HL-60/S4 treated with phorbol 12-myristate 13-acetate at 8.2 ng/mL for 4 days and 3 days (cell line): ENCODE results near the gene PPP1CA.

Source experiments
- in situ Hi-C: fragments of 300-500 bp; cut with MboI; formaldehyde crosslinking; loops from 2 replicates; pipeline ENCODE4 v1.15.0; 2022; ENCODE audit warnings: low sequenced_read_pairs

PPP1CA gene

DNA sequence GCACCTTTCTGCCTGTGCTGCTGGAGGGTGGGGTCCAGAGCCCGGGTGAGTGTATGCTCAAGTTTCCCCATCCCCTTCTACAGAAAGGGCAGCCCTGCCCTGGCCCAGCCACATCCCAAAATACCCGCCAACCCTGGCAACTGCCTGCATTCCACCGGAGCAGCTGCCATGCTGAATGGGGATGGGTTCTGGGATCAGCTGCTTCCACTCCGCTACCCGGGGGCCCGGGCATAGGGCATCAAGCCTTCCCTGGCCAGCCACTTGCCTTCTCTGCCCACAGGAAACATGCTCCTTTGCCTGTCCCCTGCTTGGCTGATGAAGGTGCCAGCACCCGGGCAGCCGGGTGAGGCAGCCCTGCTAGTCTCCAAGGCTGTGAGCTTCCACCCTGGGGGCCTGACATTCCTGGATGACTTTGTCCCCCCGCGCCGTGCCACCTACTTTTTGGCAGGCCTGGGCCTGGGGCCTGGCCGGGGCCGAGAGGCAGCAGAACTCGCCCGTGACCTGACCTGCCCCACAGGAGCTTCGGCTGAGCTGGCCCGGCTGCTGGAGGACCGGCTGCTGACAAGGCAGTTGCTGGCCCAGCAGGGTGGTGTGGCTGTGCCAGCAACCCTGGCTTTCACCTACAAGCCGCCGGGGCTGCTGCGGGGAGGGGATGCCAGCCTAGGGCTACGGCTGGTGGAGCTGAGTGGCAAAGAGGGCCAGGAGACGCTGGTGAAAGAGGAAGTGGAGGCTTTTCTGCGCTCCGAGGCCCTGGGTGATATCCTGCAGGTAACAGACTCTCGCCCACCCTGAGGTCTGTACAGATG, 17.0 kb upstream of the PPP1CA start:
- in situ Hi-C loops, result no loop called here

DNA sequence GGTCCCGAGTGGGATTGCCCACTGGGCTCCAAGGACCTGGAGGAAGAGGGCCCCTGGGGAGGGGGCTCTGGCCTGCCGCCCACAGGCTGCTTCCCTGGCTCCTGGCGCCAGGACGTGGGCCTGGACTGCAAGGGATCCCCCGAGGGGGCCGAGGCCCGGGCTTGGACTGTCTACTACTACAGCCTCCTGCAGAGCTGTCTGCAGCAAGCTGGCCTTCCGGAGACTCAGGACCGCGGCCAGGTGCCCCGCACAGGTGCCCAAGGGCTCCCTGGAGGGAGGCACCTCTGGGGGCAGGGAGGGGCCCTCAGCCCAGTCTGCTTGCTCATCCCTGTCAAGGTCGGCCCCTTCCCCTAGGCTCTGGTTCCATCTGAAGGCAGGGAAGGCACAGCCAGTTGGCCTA, 15.8 kb upstream of the PPP1CA start:
- in situ Hi-C loops, result no loop called here

DNA sequence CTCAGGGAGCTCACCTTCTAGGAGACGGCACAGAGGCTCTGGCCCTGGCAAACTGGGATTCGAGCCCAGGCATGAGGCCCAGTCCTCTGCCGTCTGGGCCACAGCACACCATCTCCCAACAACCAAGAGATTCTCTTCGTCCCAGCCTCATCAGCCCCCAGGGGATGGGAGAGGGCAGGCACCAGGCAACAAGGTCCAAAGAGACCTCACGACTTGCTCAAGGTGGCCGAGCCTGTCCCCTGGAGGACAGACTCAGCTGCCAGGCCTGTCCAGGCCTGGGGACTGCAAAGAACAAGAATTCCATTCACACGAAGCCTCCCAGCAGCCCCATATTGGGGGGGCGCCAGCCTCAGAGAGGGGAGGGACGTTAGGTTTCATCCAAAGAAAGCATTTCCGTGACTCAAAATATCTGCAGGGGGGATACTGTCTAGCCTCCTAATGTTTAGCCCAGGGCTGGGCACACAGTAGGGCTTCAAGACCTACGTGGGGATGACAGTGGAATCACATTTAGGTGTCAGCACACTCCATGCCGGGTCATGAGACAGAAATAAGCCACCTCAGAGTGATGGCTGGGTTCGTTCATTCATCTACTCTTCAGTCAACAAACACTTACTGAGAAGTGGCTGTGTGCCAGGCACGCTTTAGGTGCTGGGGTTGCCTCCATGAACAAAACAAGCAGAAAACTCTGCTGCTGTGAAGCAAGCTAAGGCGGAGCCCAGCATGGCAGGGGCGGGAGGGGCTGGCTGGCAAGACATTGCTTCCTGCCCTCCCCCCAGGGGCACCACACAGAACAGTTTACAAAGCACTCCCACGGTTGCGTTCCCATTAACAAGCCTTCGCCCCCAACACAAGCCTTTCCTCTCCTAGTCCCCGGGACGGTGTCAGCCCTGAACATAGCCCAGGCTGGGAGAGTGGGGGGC, 15.0 kb upstream of the PPP1CA start:
- in situ Hi-C loops, result no loop called here

DNA sequence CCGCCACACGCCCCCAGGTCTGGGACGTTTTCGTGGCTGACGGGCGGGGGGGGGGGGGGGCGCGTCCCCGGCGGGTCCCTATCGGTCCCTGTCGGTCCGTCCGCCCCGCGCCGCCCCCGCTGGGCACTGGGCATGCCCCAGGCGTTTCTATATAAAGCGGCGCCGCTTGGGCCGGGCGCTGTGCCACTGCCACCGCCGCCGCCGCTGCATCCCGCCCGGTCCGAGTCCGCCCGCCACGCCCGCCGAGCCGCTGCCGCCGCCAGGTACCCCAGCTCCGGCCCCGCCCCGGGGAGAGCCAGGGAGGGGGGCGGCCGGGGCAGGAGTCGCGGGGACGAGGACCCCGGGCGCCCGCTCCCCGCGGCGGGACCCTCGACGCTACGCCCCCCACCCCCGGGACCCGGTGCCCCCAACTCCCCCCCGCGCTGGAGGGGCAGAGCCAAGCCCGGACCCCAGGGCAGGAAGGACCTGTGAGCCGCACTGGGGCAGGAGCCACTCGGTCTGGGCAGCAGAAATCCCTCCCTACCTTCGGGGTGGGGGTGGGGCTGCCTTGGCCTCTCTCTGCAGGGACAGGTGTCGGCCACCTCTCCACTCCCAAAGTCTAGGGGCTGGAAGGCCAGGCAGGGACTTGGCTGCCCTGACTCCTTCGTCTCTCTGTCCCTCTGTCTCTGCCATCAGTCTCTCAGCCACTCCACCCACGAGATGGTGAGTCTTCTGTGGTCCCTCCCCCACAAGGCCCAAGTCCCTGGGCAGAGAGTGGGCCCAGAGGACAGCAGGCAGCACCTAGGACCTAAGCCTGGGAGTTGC, 14.0 kb upstream of the PPP1CA start, which contains the start of gene CARNS1:
Gene CARNS1 (plus strand): TSS at position 178 of the 804 bp plus-strand sequence. CDS start 522 bp downstream, at position 700.
- in situ Hi-C loops, result no loop called here

DNA sequence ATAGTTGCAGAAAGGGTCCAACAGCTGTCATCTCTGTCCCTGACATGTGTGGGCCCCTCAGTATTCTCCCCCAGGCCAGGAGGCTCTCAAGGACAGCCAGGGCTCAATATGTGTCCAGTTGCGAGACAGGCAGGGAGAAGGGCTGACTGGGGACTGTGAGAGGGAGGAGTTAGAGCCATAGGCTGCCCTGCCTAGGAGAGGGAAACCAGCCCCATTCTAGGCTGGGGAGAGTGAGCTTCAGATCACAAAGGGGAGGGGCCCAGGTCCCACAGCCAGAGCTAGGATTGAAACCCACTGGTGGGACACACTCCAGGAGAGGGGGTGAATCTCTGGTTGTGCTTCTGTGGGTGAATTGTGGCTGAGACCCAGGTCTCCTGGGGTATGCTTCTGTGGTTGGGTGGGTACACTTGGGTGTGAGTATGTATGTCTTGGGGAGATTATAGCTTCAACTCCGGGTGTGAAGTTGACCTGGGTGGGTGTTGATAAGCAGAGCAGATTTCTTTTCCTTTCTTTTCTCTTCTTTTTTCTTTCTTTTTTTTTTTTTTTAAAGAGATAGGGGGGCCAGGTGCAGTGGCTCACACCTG, 11.7 kb upstream of the PPP1CA start:
- in situ Hi-C loops, result no loop called here

DNA sequence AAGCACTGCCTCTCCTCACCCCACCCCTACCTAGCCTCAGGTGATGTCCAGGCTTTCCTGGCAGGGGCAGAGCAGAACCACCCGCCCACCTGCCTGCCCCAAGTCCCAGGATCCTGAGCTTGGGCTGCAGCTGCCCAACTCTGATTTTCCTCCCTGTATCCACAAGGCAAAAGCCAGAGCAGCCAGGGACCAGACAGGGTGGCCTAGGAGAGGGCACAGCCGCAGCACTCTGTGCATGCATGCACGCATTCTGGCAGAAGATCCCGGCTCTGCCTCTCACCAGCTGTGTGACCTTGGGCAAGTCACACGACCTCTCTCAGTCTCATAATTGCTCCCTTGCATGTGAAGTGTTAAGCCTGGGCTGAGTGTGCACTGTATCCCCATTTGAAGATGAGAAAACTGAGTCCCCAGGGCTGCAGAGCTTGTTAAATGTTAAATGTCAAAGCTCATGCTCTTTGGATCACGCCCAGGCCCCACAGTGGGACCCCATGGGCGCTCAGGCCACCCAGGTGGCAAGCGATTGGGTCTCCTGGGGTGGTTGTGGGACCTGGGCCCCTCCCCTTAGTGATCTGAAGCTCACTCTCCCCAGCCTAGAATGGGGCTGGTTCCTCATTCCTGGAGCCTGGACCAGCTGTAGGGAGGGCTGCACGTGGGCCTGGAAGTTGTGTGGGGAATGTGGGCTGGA, 11.0 kb upstream of the PPP1CA start:
- in situ Hi-C loops, result no loop called here

DNA sequence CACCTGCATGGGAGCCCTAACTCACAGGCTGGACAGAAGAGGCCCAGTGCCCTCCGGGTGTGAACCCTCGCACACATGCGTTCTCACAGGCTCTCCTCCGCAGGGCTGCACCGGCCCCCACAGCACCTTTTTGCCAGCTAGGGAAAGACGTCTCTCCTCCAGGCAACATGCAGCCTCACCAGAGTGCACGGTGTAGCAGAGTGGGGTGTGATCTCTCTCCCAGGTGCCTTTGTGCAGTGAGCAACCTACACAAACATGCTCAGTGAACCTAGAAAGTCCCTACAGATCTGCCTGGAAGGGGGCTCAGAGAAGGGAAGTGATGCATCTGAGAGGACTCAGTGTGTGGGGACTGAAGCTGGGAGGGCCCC, 10.1 kb upstream of the PPP1CA start:
- in situ Hi-C loops, result no loop called here

DNA sequence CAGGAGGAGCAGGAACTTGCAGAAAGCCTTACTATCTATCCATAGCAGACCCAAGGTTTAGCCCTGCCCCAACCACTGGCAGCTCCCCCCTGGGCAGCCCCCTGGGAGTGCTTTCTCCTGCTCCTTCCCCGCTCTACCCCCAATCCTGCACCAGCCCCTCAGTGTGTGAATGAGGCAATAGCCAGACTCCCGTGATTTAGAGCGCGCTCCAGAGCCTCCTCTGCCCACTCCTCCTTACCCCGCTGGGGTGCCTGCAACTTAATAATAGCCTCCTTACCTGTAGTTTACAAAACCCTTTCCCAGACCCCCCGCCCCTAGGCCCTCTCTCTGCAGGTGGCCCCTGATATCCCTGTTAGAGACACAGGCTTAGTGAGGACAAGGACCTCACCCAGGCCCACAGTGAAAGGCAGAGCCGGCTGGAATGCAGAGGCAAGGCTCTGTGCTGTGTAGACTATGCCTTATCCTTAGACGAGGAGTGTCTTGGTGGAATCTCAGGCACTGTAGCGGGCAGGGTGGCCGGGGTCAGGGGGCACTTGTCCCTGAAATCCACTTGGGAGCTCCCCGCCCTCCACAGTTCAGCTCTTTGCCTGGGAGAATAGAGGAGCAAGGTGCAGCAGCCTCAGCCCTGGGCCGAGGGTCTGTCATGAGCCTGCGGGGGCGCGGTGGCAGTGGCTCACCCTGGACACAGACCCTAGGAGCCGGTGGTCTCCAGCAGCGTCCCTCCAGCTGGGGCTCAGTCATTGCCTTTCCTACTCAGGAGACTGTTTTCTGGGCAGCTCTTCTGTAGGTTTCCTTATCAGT, 9.5 kb upstream of the PPP1CA start:
- in situ Hi-C loops, result no loop called here

DNA sequence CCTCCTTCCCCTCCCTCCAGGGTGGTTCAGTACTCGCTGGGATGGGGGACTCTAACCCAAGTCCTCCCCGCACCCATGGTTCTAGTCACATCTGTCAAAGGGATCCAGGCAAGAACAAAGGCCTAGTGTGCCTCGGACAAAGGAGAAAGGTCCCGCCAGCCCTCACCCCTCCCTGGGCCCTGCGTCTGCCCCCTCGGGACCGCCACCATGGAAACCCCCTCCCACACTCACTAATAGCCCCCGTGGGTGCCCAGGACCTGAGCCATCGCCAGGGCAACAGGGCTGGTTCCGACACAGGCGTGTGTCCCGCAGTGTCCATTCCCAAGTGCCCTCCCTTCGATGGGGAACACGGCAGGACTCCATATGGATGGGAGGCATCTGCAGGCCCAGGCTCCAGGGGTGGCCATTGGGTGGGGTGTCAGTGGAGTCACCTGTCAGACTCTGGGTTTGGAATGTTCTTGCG, 8.7 kb upstream of the PPP1CA start:
- in situ Hi-C loops, result no loop called here

DNA sequence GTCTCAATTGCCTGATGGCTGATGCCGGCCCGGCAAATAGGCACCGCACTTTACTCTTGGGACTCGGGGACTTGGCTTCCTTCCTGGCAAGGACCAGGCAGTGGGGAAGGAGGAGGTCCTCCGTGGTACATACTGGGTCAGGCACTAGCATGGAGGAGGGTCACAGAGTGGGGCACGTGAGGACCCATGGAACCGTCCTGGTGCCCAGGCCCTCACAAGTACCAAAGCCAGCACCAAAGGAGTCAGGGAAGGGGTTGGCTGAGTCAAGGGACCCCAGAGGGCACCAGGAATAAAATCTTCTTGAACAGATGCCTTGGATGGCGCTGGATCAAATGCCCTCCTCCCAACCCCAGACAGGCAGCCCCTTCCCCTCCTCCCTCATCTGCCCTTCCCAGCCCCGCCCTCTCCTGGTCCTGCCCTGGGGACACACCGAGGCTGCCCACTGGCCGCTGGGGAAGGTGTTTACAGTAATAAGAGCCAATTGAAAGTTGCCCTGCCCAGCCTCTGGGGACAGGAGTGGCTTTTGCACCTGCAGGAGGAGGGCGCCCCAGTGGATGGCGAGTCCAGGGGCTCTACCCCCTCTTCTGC, 8.2 kb upstream of the PPP1CA start:
- in situ Hi-C loops, result no loop called here

DNA sequence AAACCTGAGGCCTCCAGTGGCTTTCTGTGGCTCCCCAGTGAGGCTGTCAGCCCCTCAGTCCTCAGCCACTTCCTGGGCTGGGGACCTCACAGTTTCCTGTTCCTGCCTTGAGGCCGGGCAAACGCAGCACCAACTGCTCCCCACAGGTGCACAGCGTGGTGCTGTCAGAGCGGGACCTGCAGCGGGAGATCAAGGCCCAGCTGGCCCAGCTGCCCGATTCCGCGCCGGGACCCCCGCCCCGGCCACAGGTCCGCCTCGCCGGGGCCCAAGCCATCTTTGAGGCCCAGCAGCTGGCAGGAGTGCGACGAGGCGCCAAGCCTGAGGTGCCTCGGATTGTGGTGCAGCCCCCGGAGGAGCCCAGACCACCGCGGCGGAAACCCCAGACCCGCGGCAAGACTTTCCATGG, 7.6 kb upstream of the PPP1CA start:
- in situ Hi-C loops, result no loop called here

DNA sequence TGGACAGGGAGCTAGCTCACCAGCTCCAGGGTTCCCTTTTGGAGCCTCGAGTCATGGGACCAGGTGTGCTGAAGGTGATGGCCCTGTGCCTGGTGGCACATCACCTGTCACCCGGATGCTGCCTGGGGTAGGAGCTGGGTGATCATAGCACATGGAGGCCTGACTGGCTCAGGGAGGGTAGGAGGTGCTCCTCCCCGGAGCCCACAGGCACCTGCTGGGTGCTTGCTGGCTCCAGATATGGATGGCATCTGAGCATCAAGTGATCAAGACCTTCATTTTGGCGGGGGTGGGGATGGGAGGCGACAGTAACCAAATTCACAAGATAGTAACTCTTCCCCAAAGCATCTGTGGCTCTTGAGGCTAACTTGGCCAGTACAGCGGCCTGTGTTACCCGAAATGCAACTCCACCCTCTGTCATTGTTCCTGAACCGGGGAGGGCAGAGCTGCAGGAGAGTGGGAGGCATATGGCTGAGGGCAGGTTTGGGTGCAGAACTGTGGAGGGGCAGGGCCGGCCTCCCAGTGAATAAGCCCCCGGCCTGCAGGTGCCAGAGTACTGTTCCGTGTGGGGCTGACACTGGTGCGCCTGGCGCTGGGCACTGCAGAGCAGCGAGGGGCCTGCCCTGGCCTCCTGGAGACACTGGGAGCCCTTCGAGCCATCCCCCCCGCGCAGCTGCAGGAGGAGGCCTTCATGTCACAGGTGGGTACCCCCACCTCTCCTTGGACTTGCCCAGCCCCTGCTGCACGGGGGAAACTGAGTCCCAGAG, 7.0 kb upstream of the PPP1CA start:
- in situ Hi-C loops, result no loop called here

DNA sequence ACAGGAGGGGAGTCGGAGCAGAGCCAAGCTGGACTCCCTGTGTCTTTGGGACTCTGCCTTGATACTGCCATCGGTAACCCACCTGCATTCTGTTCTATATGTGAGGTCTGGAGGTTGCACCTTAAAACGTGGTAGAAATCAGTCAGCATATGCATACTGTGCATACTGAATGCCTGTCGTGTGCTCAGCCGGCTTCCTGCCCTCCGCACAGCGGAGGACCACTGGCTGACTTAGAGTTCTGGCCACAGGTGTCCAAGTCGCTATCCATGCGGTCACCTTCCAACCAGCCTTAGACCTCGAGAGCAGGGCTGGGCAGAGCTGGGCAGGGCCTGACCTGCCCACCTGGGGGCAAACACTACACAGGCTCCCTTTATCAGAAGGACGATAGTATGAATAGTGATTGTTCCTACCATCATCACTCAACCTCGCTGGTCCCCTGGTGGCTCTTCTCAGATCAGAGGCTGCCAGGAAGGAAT, 6.1 kb upstream of the PPP1CA start:
- in situ Hi-C loops, result no loop called here

DNA sequence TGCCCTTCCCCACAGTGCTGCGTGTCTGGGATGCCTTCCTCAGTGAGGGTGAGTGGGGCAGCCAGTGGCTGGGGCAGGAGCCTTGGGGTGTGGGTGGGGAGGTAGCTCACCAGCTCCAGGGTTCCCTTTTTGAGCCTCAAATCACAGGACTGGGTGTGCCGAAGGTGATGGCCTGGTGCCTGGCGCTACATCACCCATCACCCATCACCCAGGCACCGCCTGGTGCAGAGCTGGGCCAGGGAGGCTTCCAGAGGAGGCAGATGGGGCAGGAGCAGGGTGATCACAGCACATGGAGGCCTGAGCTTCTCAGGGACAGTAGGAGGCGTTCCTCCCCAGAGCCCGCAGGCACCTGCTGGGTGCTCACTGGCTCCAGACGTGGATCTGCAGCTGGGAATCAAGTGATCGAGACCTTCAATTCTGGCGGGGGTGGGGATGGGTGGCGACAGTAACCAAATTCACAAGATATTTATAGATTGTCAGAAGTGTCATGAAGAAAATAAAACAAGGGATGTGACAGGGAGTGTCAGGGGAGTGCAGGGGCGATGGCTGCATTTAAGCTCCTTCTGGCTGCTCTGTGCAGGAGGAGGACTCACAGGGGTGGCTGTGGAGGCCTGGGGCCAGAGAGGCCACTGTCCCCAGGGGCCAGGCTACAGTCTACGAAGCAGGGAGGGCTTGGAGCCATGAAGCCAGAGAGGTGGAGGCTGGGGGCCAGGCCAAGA, 5.5 kb upstream of the PPP1CA start:
- in situ Hi-C loops, result no loop called here

DNA sequence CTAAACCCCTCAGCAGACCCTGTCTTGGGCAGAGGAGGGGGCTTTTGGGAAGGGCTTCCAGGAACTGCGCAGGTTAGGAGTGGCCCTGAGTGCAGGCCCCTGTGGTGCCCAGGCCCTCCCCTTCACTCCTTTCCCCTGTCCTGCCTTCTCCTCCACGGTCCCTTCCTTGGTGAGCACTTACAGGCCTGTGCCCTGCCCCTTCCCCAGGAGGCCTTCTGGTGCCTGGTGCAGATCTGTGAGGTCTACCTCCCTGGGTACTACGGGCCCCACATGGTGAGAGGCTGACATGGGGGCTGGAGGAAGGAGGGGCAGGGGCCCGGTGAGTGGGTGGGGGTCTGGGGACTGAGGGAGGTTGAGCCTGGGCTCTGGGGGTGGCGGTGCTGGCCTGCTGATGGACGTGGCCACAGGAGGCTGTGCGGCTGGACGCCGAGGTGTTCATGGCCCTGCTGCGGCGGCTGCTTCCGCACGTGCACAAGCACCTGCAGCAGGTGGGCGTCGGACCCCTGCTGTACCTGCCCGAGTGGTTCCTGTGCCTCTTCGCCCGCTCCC, 4.8 kb upstream of the PPP1CA start:
- in situ Hi-C loops, result no loop called here

DNA sequence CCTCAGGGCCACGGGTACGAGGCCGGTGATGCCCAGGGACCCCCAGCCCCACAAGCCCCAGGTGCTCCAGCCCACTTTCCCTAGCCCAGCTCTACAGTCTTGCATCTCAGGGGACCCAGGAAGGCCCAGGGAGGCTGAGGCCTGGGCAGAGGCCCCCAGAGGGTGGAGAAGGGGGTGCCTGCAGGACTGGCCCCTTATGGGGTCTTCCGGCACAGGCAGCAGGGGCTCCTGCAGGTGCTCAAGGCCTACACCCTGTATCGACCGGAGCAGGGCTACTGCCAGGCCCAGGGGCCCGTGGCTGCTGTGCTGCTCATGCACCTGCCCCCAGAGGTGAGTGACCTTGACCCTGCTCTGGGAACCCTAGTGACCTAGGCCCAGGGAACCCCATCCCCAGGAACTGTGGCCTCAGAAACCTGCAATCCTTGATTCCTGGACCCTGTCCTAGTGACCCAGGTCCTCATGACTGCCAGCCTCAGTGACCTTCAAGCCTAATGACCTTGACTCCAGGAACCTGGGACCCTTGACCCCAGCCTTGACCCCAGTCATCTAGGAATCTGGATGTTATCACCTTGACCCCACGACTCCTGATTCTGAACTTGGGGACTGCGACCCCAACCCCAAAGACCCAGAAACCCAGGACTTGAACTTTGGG, 4.2 kb upstream of the PPP1CA start:
- in situ Hi-C loops, result no loop called here

DNA sequence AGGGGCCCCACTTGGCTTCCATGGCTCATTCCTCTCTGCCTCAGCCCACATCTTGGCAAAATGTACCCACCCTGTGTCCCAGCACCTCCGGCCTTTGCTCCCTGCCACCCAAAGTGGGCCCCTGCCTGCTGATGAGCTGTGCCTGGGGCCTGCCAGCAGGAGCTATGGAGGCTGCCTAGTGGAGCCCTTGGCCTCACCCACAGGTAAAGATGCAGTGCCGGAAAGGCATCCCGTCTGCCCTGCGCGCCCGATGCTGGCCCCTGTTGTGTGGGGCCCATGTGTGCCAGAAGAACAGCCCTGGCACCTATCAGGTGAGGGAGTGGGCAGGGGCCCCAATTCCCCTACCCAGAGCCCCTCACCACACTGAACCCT, 3.5 kb upstream of the PPP1CA start:
- in situ Hi-C loops, result no loop called here
